ENCODE measurements around the gene OPHN1. TPM values are rescaled to one million over a fixed set of nuclear protein-coding genes. Genes with fewer than 3 reads are reported as not detected.

OPHN1 gene
- total RNA-seq, 1 donor from 2014 or later = 5.6 TPM

- H3K4me1 ChIP-seq = no peaks in the 10 kb centered on the region
- H3K27me3 ChIP-seq = no peaks in the 10 kb centered on the region
- TF ChIP-seq, protein P1, sequence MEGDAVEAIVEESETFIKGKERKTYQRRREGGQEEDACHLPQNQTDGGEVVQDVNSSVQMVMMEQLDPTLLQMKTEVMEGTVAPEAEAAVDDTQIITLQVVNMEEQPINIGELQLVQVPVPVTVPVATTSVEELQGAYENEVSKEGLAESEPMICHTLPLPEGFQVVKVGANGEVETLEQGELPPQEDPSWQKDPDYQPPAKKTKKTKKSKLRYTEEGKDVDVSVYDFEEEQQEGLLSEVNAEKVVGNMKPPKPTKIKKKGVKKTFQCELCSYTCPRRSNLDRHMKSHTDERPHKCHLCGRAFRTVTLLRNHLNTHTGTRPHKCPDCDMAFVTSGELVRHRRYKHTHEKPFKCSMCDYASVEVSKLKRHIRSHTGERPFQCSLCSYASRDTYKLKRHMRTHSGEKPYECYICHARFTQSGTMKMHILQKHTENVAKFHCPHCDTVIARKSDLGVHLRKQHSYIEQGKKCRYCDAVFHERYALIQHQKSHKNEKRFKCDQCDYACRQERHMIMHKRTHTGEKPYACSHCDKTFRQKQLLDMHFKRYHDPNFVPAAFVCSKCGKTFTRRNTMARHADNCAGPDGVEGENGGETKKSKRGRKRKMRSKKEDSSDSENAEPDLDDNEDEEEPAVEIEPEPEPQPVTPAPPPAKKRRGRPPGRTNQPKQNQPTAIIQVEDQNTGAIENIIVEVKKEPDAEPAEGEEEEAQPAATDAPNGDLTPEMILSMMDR (IDR thresholded peaks at IDR 0.05) = no peak
- H3K4me3 ChIP-seq = no peak overlapping the region
- no peak for DNase-seq (ENCODE audit: low spot score in 2 of 2)
- no peaks in the 10 kb centered on the region for H3K9me3 ChIP-seq
- H3K36me3 ChIP-seq = no peaks in the 10 kb centered on the region
- intact Hi-C loops (cut with DNase I) = no loop called here
- no peak overlapping the region for H3K27ac ChIP-seq
Measured at GRCh38 chrX:68186552-68187262, 246.6 kb downstream of the OPHN1 start.

- H3K4me3 ChIP-seq = no peak overlapping the region
- no peaks in the 10 kb centered on the region for H3K36me3 ChIP-seq
- no peaks in the 10 kb centered on the region for H3K9me3 ChIP-seq
- intact Hi-C loops (cut with DNase I) = no loop called here
- H3K27ac ChIP-seq = no peak overlapping the region
- H3K4me1 ChIP-seq = no peaks in the 10 kb centered on the region
- H3K27me3 ChIP-seq = no peaks in the 10 kb centered on the region
- no peak for DNase-seq (ENCODE audit: low spot score in 2 of 2)
- TF ChIP-seq, protein P1 (IDR thresholded peaks at IDR 0.05) = no peak
Measured at GRCh38 chrX:68185161-68185560, 248.1 kb downstream of the OPHN1 start.

- TF ChIP-seq, protein P1 (IDR thresholded peaks at IDR 0.05) = peak in 1 of 3 experiments; percentile 24
- Histone ChIP-seq H3K4me3 (no peak overlapping the region), H3K9me3 (no peaks in the 10 kb centered on the region), H3K4me1 (no peaks in the 10 kb centered on the region), H3K27ac (no peak overlapping the region), H3K27me3 (no peaks in the 10 kb centered on the region), H3K36me3 (no peaks in the 10 kb centered on the region)
- no peak for DNase-seq (ENCODE audit: low spot score in 2 of 2)
- intact Hi-C loops (cut with DNase I) = no loop called here
Measured at GRCh38 chrX:68183612-68184214, 249.6 kb downstream of the OPHN1 start.

- H3K9me3 ChIP-seq = no peaks in the 10 kb centered on the region
- TF ChIP-seq, protein P1 (IDR thresholded peaks at IDR 0.05) = no peak
- no peak for DNase-seq (ENCODE audit: low spot score in 2 of 2)
- no peak overlapping the region for H3K27ac ChIP-seq
- intact Hi-C loops (cut with DNase I) = no loop called here
- H3K36me3 ChIP-seq = no peaks in the 10 kb centered on the region
- H3K27me3 ChIP-seq = no peaks in the 10 kb centered on the region
- H3K4me3 ChIP-seq = no peak overlapping the region
- H3K4me1 ChIP-seq = no peaks in the 10 kb centered on the region
Measured at GRCh38 chrX:68180579-68180978, 252.7 kb downstream of the OPHN1 start.

DNA sequence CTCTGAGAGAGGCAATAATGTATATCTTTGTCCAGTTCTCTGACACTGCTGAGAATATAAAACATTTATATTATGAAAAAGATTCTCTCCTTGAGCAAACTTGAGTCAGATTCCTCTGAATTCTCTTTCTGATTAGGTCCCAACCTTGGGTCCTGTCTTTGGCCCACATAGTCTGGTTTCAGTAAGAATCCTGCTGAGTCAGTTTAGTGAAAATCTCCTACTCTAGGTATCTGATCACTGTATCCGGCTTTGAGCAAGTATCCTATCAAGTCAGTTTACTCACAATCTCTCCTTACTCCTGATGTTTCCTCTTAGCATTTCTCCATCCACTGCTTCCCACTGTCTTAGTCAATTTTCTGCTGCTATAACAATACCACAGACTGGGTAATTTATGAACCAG, 253.9 kb downstream of the OPHN1 start:
- intact Hi-C loops (cut with DNase I) = no loop called here
- H3K36me3 ChIP-seq = no peaks in the 10 kb centered on the region
- no peak for DNase-seq (ENCODE audit: low spot score in 2 of 2)

More for the DNA sequence above, 253.9 kb downstream of the OPHN1 start:
- Histone ChIP-seq H3K4me3 (no peak overlapping the region), H3K4me1 (no peaks in the 10 kb centered on the region), H3K27ac (no peak overlapping the region), H3K9me3 (no peaks in the 10 kb centered on the region), H3K27me3 (no peaks in the 10 kb centered on the region)
- TF ChIP-seq, protein P1 (IDR thresholded peaks at IDR 0.05) = no peak
